ENCODE results near the gene MCM5.
"Not testable (repeated sequence)": the region's sequence is repeated elsewhere in the genome, so short reads cannot be mapped to it uniquely, and the experiment has no call there.

MCM5 gene

DNA sequence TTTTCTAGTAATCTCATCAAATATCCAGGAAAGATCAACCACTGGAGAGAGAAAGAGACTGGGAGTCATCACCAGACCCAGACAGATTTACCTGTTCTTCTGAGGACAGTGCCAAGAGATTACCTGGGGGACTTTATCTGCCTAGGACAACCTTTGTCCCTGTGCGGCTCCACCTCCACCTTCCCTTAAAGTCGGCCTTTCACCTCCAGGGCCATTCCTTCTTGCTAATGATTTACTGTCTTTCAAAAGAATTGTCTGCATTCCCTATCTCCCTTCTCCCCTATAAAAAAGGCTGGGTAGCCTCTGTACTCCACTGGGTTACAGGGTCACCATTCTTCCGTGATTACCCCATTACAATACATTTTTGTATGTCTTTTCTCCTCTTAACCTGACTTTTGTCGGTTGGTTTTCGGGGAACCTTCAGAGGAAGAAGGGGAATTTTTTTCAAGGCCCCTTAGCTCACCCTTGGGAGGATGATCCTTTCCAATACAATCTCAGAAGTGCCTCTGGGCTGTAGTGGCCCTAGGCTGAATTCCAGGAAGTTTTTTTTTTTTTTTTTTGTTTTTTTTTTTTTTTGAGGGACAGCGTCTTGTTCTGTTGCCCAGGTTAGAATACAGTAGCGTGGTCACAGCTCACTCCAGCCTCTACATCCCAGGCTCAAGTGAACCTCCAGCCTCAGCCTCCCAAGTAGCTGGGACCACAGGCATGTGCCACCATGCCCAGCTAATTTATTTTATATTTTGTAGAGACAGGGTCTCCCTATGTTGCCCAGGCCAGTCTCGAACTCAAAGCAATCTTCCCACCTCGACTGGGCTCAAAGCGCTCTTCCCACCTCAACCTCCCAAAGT lies 20.6 kb upstream of the MCM5 start:
- DNase-seq: no peak

DNA sequence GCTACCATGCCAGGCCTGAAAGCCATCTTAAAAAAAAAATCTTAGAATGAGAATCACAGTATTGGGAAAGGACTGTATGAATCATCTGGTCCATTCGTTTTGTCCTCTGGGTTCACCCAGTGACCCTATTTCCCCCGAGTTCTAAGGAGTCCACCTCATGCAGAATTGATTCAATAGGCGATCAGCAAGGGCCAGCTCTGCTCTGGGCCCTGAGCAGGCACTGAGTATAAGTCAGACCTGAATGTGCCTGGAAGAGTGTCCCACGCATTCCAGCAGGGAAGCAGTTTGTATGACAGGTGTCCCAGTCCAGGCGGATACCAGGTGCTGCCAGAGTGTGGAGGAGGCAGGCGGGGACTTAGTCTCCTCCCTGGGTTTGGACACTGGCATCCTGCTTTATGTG lies 19.9 kb upstream of the MCM5 start:
- DNase-seq: no peak

DNA sequence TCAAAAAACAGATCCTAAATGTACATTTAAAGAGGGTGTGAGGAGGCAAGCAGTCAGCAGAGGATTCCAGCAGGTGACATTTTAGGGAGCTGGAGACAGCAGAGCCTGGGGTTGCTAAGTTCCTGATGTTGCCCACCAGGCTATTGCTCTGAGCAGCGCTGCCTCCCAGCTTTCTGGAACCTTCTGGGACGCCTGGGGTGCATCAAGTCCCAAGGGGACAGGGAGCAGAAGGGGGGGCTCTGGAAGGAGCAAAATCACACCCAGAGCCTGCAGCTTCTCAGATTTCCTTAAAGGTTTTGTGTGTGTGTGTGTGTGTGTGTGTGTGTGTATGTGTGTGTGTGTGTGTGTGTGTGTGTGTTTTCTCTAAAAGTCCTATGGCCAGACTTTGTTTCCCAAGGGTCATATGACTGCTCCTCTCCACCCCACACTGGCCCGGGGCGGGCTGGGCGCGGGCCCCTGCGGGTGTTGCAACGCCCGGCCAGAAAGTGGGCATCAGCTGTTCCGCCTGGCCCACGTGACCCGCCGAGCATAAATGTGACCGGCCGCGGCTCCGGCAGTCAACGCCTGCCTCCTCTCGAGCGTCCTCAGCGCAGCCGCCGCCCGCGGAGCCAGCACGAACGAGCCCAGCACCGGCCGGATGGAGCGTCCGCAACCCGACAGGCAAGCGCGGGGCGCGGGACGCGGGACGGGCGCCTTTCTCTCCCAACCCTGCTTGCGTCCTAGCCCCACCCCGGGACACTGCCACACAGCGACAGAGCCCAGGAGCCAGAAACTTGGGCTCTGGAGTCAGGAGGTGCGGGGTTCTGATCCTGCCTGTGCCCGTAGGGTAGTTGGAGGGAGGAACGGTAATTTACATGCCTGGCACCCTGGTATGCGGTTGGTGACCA lies 19.2 kb upstream of the MCM5 start, which contains the start of gene HMOX1:
Gene HMOX1 (plus strand): TSS at position 560 of the 887 bp plus-strand sequence. CDS start 78 bp downstream, at position 638.
- DNase-seq: no peak

DNA sequence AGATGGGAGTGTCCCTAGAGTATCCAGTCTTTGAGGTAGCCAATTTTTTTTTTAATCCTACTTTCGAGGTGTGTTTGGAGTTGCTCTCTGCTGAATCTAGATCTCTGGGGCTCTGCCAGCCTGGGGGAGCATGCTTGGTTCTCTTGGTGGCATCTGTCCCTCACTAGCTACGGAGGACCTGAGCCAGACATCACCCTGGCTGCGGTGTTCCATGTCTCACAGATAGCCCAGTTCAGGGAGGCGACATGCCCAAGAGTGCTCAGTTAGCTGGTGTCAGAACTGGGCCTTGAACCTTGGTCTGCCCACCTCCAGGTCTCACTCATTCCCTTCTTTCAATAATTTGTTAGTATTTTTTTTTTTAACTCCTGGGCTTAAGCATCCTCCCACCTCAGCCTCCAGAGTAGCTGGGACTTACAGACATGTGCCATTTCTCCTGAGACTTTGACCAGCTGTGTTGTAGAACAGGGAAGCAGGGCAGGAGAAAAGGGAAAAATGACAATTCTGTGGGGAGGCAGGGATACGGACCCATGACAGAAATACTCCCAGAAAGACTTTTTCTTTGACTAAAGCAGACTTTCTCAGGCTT lies 18.4 kb upstream of the MCM5 start:
- DNase-seq: no peak

DNA sequence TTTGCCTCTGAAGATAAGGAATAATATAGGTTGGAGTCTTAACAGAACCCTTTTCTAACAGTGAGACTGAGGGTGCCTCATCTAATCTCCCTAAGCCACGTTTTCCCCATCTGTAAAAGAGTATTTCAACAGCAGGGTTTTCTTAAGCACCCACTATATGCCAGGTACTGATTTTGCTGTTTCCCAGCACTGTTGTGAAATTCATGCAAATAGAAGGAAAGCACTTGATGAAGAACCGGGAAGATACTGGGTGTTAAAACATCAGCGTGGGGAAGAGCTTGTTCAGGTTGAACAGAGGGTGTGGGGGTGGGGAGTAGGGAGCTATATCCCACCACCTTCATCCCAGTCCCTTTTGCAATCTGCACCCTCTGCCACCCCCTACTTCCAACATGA lies 16.3 kb upstream of the MCM5 start:
- no peak for DNase-seq

DNA sequence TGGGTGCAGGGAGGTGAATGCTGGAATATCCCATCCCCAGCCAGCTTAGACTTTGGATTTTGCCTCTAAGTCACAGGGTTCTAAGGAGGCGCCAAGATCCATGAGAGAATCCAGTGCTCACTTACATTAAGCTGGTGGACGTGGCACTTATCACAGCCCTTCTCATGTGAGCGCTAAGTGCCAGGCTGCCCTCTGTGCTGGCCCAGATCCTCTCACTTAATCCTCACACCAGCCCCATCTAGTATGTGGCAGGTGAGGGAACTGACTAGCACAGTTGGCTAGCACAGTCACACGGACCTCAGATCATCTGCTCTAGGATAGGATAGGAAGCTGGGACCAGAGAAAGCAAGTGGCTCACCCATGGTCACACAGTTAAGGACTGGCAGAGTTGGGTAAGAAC lies 15.4 kb upstream of the MCM5 start:
- no peak for DNase-seq

DNA sequence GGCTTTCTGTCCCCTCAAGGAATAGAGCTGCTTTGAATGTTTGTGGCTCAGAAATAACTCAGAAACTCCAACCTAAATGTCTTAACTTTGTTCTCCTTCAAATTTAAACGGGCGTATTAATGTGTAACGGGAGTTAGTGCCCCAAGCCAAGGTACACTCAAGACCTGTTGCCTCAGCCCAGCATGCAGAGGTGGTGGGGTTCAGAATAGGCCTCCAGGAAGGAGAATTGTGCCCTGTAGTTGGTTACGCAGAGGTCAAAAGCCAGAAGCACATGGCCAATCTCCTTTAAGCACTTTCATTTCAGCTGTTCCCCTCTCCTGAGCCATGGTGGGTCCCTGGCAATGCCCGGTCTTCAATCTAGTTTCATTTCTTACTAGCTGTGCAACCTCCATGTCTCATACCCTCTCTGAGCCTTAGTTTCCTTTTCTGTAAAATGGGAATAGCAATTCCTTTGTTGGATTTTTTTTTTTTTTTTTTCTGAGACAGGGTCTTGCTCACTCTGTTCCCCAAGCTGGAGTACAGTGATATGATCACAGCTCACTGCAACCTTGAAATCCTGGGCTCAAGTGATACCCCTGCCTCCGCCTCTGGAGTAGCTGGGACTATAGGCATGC lies 14.9 kb upstream of the MCM5 start:
- DNase-seq: no peak

DNA sequence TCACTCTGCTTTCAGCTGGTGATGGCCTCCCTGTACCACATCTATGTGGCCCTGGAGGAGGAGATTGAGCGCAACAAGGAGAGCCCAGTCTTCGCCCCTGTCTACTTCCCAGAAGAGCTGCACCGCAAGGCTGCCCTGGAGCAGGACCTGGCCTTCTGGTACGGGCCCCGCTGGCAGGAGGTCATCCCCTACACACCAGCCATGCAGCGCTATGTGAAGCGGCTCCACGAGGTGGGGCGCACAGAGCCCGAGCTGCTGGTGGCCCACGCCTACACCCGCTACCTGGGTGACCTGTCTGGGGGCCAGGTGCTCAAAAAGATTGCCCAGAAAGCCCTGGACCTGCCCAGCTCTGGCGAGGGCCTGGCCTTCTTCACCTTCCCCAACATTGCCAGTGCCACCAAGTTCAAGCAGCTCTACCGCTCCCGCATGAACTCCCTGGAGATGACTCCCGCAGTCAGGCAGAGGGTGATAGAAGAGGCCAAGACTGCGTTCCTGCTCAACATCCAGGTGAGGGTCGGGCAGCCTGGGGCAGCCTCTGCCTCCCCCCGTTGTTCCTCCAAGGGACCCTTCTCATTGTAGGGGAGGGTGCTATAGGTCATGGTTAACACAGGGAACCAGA lies 13.2 kb upstream of the MCM5 start:
- no peak for DNase-seq

DNA sequence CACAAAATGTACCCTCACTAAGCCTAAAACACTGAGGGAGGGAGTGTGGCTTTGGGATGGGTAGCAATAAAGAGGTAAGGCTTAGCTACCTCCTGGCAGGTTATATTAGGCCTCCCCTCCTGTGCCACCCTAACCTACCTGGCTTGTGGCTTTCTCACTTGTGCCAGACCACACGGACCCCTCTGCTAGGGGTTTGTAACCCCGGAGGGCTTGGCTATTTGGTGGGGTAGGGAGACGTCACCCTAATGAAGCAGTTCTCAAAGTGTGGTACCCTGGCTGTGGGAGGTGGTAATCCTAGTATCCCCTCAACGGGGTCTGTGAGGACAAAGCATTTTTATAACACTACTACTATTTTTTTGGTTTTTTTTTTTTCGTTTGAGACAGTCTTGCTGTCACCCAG lies 9.0 kb upstream of the MCM5 start:
- DNase-seq: no peak

DNA sequence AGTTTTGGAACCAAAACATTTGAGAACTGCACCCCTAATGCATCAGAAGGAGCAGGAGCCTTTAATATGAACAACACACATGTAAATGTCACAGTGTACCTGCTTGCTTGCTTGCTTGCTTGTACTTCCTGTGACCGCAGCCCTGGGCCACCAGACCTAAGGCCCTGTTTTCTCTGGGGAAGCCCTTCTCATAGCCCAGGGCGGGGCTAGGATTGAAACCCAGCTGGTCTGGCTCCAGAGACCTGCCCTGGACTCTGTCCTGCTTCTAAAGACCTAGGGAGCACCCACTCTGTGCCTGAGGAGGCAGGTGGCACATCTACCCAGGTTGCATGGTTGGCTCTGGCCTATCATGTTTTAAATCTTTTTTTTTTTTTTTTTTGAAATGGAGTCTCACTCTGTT lies 7.6 kb upstream of the MCM5 start:
- no peak for DNase-seq

DNA sequence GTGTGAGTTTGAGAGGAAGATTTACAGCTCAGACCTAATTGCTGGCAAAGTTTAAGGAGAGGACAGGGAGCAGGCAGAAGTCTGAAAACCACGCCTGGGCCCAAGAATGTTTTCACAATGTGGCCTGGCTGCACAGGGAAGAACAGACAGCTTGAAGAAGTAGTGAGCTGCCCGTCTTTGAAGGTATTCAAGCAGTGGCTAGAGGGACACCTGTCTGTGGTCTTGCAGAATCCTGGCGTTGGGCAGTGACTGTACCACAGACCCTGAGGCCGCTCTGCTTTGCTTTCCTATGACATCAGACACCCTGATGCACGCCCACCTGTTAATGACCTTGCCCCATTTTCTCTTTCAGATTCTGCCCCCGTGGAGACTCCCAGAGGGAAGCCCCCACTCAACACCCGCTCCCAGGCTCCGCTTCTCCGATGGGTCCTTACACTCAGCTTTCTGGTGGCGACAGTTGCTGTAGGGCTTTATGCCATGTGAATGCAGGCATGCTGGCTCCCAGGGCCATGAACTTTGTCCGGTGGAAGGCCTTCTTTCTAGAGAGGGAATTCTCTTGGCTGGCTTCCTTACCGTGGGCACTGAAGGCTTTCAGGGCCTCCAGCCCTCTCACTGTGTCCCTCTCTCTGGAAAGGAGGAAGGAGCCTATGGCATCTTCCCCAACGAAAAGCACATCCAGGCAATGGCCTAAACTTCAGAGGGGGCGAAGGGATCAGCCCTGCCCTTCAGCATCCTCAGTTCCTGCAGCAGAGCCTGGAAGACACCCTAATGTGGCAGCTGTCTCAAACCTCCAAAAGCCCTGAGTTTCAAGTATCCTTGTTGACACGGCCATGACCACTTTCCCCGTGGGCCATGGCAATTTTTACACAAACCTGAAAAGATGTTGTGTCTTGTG lies 6.6 kb upstream of the MCM5 start:
- no peak for DNase-seq

DNA sequence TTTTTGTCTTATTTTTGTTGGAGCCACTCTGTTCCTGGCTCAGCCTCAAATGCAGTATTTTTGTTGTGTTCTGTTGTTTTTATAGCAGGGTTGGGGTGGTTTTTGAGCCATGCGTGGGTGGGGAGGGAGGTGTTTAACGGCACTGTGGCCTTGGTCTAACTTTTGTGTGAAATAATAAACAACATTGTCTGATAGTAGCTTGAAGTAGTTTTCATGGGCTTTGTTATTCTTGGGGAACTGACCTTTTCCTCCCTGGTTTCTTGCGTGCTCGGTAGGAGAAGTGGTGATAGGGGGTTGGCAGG lies 6.0 kb upstream of the MCM5 start:
- DNase-seq: no peak

DNA sequence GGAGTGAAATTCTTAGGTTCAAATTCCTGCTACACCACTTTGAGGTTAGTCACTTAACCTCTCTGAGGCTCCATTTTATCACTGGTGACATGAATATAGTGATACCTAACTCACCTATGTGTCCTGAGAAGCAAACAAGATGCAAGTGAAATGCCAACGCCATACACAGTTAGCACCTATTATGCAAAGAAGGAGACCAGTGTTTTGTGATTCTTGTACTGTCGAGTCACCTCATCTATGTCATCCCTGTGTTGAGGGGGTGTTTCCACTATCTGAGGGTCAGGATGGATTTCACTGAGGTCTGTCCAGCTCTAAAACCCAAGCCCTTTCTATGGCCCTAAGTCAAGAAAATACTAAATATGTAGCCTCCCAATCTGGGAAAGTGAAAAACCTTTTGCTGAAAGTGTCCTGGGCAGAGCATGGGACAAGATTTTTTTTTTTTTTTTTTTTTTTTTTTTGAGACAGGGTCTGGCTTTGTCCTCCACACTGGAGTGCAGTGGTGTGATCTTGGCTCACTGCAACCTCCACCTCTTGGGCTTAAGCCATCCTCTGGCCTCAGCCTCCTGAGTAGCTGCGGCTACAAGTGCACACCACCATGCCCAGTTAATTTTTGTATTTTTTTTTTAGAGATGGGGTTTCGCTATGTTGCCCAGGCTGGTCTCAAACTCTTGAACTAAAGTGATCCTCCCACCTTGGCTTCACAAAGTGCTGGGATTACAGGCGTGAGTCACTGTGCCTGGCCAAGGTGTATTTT lies 5.0 kb upstream of the MCM5 start:
- no peak for DNase-seq

DNA sequence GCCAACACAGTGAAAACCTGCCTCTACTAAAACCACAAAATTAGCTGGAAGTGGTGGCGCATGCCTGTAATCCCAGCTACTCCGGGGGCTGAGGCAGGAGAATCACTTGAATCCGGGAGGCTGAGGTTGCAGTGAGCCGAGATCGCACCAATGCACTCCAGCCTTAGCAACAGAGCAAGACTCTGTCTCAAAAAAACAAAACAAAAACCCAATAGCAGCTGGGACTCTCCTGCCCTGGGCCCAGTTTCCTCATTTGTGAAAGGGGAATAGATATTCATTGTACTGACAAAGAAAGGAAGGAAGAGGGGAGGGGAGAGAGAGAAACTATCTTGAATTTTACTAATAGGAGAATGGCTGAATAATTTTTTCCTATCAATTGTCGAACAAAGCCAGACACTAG lies 3.3 kb upstream of the MCM5 start:
- DNase-seq: not testable (repeated sequence)

DNA sequence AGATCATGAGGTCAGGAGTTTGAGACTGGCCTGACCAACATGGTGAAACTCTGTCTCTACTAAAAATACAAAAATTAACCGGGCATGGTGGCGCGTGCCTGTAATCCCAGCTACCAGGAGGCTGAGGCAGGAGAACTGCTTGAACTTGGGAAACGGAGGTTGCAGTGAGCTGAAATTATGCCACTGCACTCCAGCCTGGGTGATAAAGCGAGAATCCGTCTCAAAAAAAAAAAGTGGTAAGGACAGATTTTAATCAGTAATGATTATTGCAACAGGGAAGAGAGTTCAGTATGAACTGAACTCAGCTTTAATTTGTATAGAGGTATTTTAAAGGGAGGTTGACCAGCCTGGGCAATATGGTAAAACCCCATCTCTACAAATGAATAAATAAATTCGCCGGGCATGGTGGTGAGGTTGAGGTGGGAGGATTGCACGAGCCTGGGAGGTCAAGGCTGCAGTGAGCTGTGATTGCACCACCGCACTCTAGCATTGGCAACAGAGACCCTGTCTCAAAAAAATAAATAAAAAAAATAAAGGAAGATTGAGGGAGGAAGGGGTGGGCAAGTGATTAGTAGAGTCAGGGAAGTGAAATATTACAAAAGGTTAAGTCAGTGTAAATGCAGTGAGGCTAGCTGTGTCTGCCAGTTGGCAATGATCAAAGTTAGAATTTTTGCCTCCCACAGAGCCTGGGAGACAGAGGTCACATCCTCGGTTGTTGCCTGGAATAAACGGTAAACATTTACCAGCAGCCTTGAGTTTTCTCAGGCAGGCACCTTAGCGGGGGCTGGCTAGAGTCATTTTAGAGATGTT lies 2.6 kb upstream of the MCM5 start:
- no peak for DNase-seq

DNA sequence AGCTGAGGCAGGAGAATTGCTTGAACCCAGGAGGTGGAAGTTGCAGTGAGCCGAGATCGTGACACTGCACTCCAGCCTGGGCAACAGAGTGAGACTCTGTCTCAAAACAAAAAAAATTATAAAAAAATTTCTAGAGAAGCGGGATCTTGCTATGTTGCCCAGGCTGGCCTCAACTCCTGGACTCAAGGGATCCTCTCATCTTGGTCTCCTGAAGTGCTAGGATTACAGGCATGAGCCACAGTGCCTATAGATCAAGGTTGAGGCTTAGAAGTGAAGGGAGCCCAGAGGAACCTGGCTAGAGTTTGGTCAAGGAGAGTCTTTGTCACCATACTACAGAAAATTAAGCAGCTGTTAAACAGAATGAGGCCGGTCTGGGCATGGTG lies 1.4 kb upstream of the MCM5 start:
- no peak for DNase-seq

DNA sequence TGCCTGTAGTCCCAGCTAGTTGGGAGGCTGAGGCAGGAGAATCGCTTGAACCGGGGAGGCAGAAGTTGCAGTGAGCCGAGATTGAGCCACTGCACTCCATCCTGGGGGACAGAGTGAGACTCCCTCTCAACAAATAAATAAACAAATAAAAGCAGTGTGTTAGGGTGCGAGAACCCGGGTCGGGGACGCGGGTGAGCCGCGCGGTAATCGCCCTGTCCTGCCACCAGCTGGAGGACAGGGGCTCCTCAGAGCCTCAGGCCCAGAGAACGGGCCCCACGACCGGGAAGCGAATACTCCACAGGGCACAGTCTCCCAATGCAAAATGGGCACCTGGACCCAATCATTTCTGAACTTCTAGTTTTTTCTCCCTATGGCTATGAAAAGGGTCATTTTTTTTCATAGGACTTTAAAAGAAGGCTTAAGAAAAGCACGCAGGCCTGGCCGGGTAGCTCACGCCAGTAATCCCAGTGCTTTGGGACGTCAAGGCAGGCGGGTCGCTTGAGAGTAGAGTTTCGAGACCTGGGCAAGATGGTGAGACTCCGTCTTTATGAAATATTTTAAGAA lies 744 bp upstream of the MCM5 start:
- no peak for DNase-seq

DNA sequence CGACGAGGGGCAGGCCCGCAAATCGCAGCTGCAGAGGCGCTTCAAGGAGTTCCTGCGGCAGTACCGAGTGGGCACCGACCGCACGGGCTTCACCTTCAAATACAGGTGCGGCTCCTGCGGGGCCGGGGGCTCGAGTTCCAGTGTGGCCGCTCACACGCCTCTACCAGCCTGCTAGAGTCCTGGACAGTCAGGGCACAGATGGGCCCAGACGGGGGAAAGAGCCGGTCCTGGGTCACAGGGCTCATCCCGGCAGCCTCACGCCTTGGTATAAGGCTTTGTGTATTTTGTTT lies 506 bp downstream of the MCM5 start:
- no peak for DNase-seq

DNA sequence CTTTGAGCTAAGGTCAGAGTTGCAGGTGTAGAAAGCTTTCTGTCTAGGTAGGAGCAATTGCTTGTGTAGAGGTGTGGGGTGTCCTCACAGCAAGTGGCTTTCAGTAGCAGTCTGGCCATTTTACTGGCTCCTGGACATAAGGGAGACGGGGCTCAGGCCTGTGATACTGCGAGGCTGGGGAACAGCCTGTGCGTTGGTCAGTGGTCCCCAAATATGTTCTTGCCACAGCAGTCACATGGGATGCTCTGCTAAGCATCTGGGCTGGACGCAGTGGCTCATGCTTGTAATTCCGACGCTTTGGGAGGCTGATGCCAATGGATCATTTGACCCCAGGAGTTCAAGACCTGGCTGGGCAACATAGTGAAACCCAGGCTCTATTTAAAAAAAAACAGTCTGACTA lies 1.9 kb downstream of the MCM5 start:
- DNase-seq: no peak

DNA sequence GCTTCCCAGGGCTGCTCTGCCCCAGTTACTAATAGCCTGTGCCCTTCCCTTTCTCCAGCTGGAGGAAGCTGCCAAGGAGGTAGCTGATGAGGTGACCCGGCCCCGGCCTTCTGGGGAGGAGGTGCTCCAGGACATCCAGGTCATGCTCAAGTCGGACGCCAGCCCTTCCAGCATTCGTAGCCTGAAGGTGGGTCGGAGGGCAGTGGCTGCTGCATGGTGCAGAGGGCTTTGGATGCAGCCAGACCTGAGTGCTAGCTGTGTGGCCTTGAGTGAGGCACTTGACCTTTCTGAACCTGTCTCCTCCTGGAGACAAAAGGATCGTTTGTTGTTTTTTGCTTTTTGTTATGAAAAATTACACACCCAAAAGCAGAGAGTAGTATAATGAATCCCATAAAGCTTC lies 3.4 kb downstream of the MCM5 start:
- DNase-seq: no peak
